GM19099 (cell line): Measurements from ENCODE around the gene COL17A1.

ENCODE experiments used
- POLR2A ChIP-seq: IDR thresholded peaks from 3 replicates; pipeline ENCODE4 v1.6.1; 2011; ENCODE audit warnings: low read depth; ENCODE audit not compliant: insufficient read length; ENCODE audit errors: extremely low read depth

The COL17A1 gene

DNA sequence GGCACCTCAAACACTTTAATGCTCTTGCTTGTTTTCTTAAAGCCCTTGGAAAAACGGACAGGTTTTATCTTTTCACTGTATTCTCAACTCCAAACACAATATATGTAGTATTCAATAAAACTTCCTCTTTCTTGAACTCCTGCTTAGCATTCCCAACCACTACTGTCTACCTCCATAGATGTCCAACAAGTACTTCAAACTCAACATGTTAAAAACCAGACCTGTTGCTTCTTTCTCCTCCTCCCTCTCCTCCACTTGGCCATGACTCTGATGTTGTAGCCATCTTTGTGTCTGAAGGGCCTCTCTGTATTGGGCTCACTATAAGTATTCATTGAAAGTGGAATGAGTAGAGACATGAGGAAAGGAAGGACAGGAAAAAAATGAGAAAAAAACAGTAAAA lies 16.2 kb upstream of the COL17A1 start:
- TF ChIP-seq POLR2A: no peak

DNA sequence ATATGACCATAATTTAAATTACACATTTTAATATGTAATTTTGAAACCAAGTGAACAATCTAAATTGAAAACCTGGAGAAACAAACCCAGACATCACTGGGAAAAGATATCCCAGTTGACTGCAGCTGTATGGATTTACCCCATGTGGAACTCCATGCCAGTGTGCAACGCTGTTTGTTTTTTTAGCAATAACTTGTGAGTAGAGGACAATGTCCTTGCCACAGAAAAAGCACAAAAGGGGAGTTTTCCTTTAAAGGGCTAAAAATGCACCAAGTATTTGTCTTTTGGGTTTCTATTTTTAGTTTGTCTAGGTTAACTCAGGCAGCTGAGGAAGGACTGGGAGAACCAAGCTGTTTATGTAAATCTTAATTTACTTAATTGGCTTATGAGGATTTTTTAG lies 15.1 kb upstream of the COL17A1 start:
- TF ChIP-seq POLR2A: no peak

DNA sequence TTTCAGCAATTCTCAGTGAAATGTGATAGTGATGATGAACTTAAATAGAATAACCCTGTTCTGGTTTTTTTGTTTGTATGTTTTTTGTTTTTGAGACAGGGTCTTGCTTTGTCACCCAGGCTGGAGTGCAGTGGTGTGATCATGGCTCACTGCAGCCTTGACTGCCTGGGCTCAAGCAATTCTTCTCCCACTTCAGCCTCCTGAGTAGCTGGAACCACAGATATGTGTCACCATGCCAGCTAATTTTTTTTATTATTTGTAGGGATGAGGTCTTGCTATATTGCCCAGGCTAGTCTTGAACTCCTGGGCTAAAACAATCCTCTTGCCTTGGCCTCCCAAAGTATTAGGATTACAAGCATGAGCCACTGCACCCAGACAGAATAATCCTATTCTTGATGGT lies 14.3 kb upstream of the COL17A1 start:
- TF ChIP-seq POLR2A: no peak

DNA sequence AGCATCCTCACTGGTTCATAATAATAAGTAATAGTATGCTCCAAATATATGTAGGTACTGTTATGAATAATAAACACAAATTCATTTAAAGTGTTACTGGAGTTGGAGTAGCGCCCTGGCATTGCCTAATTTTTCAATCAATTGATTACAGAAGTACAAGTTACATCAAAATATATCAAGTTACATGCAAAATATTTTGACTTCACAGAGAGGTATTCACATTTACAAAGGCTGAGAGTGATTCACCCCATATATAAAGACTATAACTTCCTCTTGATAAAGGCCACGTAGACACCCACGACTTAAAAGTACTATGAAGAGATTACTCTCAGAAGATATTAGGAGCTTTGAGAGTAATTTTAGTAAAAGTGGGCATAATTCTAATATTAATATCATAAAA lies 13.6 kb upstream of the COL17A1 start:
- no peak for TF ChIP-seq POLR2A

DNA sequence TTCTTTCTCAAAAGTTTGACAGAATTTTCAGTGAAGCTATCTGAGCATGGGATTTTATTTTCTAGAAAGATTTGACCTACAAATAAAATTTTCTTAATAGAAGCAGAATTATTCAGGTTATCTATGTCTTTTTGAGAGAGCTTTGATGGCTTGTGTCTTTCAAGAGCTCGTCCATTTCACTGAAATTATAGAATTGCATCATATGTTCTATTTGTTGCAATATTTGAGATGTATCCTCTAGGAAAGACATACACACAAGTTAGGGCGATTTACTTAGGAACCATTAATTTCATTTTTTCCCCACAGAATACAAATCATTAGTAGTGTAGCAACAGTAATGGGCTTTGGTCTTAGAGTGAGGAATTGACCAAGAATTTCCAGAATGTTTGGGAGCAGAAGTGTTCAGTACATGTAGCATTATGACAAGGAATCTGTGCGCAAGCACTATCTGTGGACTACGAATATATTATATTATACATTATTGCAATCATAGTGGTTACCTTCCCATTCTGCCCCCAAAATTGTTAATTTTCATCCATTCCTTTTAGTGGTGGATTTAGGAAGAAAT lies 12.8 kb upstream of the COL17A1 start:
- no peak for TF ChIP-seq POLR2A

DNA sequence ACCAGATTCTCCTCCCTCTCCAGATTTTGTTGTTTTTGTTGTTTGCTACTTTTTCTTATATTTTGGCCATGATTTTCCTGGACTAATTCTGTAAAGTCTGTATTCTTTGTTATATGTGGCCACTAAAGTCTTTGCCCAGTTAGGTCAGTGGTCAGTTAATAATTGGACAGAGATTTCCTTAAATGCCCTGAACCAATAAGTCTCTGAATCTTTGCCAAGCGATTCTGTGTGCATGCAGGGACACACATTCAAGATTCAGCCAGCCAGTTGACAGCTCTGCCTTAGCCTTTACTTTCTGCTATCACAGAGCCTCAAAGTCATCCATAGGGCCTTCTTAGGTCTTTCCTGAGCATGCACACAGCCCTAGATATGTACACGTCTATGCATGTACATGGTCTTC lies 11.0 kb upstream of the COL17A1 start:
- no peak for TF ChIP-seq POLR2A

DNA sequence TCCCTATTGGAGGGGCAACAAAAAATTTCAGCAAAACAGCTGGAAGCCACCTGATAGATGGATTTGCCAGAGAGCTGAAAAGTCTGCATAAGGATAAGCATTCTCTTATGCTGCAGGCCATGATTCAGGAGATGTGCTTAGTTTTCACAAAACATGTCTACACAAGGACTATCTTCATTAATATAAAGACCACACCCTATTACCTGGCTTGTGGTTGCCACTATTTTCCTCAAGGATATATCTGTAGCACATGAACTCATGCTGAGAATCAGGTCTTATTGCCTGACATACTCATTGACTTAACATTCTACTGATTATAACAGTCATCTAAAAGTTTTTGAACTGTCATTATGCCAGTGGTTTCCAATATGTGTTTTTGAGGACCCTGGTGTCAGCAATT lies 7.1 kb upstream of the COL17A1 start:
- TF ChIP-seq POLR2A: no peak

DNA sequence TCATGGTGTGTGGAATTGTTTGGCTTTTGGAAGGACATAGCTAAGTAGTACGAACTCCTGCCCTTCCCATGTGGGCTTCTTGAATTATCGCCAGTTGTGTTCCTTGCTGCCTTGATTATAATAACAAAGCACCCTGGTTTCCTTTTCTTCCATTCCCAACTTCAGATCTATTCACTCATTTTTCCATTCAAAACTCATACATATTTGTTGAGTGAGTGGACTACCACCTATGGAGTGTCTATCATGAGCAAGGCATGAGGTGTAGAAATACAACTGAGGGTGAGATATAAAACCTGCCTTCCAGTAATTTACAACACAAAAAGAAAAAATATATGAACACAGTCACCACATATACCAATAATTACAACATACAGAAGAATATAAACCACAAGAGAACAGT lies 4.9 kb upstream of the COL17A1 start:
- no peak for TF ChIP-seq POLR2A

DNA sequence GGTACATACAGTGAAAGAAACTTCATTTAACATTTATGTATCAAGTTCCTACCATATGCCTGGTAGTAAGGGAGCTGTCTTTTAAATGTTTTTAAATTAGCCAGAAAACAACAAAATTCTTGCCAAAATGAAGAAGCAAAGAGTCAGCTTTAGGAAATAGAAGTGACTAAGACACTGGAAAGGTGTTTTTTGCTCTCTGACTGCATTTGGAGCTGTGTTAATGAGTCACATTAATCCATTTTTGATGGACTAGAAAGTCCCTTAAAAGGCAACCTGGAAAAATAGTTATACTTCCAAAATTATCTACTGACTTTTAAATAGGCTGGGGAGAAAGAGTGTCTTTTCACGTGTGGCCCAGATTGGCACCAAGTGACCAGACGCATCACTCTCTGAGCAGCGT lies 3.9 kb upstream of the COL17A1 start:
- no peak for TF ChIP-seq POLR2A

DNA sequence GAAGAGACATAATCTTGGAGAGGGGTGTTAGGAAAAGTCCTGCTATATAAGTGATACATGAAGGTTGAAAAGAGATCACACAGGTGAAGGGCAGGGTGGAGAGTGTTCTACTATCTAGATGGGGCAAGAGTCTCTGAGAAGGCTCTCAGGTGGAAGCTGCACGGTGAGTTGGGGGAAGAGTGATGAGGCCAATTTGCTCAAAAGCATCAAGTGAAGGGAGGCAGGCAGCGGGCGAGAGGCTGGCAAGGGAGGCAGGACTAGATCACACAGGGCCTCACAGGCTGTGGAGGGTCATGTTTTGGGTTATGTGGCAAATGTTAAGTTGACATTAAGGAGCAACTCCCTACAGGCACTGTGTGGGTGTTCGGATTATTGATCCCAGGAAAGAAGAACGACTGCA lies 2.6 kb upstream of the COL17A1 start:
- TF ChIP-seq POLR2A: no peak

DNA sequence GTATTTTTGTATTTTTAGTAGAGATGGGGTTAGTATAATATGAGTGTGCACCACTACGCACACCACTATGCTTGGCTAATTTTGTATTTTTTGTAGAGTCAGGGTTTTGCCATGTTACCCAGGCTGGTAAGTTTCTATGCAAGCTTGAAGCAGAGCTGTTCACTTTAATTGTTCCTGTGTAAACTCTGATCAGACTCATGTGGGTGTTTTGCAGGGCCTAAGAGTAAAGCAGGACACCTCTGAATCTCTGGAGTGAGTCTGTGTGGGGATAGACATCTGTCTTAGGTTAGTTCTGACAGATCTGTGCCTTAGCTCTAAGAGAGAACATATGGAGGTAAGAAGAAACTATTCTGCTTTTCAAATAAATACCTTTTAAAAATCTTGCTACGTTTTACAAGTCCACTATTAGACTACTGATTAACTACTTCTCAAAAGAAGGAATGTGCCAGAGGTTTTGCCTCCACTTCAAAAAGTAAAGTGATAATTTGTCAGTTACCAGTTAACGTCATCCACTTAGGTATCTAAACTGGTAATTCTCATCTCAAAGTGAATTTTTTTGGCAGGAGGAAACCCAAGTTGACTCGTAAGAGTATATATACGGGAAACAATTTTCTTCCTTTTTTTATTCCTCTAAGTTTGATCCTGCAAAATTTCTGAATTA lies 1.1 kb downstream of the COL17A1 start:
- no peak for TF ChIP-seq POLR2A

DNA sequence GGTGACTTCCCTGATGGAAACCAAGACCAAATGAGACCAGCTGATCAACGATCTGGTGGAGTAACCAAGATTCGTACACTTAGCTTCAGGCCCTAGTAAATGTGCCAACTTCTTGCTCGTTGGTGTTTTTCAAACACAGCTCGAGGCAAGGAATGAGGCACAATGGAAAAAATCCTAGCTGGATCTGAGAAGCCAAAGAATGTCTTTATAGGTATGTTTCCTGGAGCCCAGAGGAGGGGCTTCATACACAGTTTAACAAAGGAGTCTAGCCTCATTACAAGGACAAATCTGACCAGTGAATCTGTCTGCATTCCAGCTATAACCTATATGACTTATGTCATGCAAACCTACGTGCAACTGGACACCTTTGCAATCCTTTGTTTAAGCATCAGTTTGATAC lies 3.7 kb downstream of the COL17A1 start:
- TF ChIP-seq POLR2A: no peak

DNA sequence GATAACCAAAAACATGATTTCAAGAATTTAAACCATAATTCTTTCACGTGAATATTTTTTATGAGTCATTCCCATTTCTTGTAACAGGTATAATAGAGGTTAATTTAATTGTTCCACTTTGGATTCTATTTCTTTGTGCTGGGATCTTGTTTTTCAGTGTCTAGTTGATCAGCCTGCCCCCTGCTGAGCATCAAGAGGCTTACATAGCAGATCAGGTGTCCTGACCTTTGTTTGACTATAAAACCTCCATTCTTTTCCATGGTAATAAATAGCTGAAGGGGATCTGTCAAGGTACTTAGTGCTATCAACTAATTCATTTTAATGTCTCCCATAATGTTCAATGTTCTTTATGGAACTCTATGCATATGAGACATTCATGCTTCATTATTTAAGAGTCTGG lies 4.9 kb downstream of the COL17A1 start:
- TF ChIP-seq POLR2A: no peak

DNA sequence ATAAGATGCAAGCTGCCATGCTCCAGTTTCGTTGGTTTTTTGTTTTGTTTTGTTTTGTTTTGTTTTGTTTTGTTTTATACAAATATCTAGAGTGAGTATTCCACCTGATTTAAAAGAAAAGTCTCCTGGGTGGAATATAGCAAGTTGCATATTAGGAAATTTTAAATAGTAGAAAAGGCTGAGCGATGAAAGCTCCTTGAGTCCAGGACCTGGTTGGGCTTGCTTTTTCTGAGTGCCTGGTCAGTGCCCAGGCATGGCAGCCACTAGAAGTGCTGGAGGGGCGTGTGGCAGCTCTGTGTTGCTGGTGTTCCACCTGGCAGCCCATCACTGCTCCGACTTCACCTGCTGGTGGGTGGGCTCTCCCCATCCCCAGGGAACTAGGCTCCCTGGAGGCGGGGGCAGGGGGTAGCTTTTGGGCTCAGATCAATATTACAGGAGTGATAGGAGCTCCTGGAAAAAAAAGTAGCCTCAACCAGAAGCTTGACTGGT lies 8.0 kb downstream of the COL17A1 start:
- no peak for TF ChIP-seq POLR2A

DNA sequence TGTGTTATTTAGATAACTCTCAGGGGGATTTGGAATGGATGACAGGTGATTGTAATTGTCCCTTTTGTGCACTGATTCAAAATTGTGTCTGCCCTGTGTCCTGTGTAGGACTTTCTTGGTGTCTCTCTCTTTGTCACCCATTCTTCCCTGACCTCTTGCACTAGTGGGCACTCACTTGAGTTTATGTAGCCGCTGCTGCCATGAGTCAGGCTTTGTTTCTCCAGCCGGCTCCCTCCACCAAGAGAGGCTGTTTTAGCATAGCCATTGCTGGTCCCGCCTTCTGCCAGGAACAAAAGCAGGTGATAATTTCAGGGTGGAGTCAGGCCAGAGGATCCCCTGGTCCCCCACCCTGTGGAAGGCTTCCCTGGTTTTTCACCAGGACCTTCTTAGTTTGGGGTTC lies 8.4 kb downstream of the COL17A1 start:
- TF ChIP-seq POLR2A: no peak

DNA sequence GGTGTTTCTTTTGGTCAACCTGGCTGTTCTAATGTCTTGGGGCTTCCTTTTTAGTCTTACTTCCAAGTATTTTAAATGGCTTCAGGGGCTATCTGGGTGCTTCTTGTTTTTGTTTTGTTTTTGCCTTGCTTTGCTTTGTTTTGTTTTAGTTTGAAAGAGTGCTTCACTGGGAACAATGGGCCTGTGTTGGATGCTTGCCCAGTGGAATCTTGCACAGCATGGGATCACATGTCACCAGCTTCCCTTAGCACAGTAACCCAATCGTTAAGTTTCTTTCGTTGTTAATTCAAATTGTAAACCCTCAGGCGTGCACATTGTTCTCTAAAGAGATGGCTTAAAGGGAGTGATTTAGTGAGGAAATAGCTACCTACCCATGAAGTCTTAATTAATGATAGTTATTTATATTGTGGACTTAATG lies 8.9 kb downstream of the COL17A1 start:
- TF ChIP-seq POLR2A: no peak

DNA sequence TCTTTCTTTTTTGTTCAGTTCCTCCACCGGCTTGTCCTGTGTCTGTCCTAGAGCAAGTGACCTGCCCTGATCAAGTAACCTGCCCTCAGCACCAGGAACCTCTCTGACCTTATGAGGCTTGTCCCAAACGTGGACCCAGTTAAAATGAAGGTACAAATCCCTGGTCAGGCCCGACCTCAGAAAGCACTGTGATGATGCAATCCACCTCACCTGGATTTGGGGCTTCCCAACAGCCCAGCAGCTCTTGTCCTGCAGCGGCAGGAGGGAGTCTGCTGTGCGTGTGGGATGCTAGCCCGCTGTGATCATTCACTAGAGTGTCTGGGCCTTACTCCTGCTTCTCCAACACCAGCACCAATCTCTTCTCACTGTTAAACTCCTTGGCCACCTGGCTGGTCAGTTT lies 11.2 kb downstream of the COL17A1 start:
- TF ChIP-seq POLR2A: no peak
